Bronchial epithelial cell (primary cell): ENCODE measurements around the gene EFNA2. TPM values are rescaled to one million over a fixed set of nuclear protein-coding genes. Genes with fewer than 3 reads are reported as not detected.

ENCODE experiments used
- DNase-seq: peaks from one replicate; pipeline ENCODE4 v3.0.0-alpha.2; 2010; ENCODE audit warnings: low read depth
- FAIRE-seq: peaks from 2 replicates; lab custom pipeline; 2011; peaks lifted over from hg19 to GRCh38; lab: Jason Lieb, UNC
- H3K27me3 ChIP-seq: 2 replicates; pipeline ENCODE4 v1.5.1; 2011; ENCODE audit warnings: low read length; ENCODE audit not compliant: control insufficient read depth, insufficient read depth
- H3K36me3 ChIP-seq: 2 replicates; pipeline ENCODE4 v1.5.1; 2011; ENCODE audit warnings: low read length; ENCODE audit not compliant: control insufficient read depth, insufficient read depth
- H3K4me3 ChIP-seq: 2 replicates; pipeline ENCODE4 v1.5.1; 2011; ENCODE audit warnings: mild to moderate bottlenecking, low read depth, low read length, control low read depth
- total RNA-seq: library from RNA; depleted of rRNA; stranded (reverse); fragments of >200 nt; gene quantifications from 2 replicates; pipeline ENCODE4 v1.2.1, GENCODE V29; 2014
- TF ChIP-seq, protein P1 (sequence below): IDR thresholded peaks from 2 replicates; pipeline ENCODE4 v1.5.1; 2011; ENCODE audit warnings: mild to moderate bottlenecking, moderate library complexity, low read length, control low read depth, inconsistent platforms; ENCODE audit not compliant: insufficient read depth, severe bottlenecking

EFNA2 gene
- total RNA-seq, 1 donor from 2014 or later, result not detected

DNA sequence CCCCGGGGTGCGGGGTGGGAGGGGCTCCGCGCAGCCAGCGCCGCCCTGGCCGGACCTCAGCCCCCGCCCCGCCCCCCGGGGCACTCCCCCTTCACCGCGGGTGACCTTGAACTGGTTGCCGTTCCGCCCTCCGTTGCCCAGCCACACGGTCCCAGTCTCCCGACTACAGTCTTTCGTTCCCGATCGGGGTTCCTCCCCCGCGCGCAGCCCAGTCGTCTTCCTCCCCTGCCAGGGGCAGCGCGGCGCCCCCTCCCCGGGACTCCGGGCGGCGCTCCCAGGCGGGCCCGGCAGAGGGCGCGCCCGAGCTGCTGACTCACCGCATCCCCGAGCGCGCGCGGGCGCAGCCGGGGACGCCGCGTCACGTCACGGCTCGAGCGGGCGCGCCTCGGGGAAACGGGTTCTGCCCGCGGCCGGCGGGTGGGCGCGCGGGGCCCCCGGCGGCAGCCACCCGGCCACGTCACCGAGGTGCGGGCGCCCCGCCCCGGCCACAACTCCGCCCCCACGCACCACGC lies 36.8 kb upstream of the EFNA2 start:
- peak overlapping the region; percentile 86 for H3K4me3 ChIP-seq
- H3K36me3 ChIP-seq, result peaks cover 21% of the 10 kb centered on the region
- H3K27me3 ChIP-seq, result no peaks in the 10 kb centered on the region
- no peak for DNase-seq
- FAIRE-seq, result no peak
- TF ChIP-seq, protein P1, sequence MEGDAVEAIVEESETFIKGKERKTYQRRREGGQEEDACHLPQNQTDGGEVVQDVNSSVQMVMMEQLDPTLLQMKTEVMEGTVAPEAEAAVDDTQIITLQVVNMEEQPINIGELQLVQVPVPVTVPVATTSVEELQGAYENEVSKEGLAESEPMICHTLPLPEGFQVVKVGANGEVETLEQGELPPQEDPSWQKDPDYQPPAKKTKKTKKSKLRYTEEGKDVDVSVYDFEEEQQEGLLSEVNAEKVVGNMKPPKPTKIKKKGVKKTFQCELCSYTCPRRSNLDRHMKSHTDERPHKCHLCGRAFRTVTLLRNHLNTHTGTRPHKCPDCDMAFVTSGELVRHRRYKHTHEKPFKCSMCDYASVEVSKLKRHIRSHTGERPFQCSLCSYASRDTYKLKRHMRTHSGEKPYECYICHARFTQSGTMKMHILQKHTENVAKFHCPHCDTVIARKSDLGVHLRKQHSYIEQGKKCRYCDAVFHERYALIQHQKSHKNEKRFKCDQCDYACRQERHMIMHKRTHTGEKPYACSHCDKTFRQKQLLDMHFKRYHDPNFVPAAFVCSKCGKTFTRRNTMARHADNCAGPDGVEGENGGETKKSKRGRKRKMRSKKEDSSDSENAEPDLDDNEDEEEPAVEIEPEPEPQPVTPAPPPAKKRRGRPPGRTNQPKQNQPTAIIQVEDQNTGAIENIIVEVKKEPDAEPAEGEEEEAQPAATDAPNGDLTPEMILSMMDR, result peak; percentile 68

DNA sequence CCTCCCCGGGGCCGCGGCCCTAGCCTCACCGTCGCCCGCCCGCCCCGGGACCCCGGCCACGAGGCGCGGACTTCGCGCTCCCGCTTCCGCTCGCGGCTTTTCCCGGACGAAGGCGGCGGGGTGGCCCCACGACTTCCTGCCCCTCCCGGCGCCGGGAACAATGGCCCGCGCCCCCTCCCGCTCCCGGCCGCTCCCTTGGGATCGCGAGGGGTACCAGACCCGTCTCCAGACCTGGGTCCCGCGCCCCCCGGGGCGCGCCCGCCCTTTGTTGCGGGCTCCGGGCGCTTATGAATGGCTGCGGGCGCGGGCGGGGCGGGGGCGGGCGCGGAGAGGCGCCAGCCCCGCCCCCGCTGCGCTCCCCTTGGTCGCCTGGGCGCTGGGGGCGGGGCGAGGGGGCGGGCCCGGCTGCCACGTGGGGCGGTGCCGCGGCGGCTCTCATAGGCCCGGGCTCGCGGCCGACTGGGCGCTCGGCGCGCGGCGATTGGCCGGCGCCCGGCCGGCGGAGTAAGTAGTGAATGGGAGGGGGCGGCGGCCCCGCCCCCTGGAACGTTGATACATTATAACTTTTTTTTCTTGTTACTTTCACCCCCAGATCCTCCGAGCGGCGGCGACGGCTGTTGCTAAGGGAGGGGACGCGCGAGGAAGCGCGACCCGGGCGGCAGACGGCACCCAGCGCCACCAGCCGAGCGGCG lies 36.2 kb upstream of the EFNA2 start:
- FAIRE-seq, result no peak
- H3K4me3 ChIP-seq, result peak overlapping the region; percentile 86
- DNase-seq, result peak; percentile 77
- no peaks in the 10 kb centered on the region for H3K27me3 ChIP-seq
- TF ChIP-seq, protein P1, result no peak
- H3K36me3 ChIP-seq, result peaks cover 24% of the 10 kb centered on the region

DNA sequence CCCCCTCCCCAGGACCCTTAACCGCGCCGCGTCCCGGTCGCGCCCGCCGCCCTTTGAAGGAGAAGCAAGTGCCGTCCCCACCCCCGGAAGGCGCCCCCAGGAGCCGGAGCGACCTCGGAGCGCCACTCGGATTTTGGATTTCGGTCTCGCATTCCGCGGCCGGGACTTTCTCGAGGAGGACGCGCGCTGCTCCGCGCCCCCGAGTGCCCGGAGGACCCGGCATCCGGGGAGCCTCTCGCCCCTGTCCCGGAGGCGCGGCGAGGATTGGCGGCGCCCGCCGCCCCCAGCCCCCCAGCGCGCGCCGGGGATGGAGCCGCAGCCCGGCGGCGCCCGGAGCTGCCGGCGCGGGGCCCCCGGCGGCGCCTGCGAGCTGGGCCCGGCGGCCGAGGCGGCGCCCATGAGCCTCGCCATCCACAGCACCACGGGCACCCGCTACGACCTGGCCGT lies 35.7 kb upstream of the EFNA2 start:
- Histone ChIP-seq H3K27me3 (no peaks in the 10 kb centered on the region), H3K4me3 (peak overlapping the region; percentile 75), H3K36me3 (peaks cover 29% of the 10 kb centered on the region)
- no peak for FAIRE-seq
- DNase-seq, result no peak
- TF ChIP-seq, protein P1, result no peak

DNA sequence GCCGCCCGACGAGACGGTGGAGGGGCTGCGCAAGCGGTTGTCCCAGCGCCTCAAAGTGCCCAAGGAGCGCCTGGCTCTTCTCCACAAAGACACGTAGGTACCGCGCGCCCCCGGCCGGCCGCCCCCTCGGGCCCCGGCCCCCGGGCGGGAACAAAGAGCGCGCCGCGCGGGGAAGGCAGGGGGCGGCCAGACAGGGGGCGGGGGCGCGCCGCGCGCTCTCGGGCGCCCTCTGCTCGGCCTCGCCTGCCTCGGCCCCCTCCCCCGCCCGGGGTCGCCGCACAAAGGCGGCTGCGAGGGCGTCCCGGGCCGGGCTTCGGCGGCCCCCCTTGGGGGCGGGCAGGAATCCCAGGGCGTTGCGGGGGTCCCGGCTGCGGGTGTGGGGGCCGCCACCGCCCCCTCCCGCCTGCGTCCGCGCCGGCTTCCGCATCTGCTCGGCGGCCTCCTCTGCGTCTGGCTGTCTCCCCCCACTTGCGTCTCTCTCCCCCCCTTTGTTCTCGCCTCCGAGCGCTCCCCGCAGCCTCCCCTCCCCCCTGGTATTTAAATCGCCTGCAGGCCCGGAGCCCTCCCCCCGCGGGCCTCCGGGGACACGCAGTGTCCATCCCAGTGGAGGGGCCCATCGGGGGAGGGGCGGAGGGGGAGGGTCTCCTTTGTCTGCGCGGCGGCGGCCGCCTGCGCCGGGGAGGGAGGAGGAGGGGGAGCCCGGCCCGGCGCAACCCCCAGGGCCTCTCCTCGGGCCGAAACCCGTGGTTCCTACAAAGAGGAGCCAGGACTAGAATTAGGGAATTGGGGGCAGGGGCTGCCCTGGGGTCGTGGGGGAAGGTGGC lies 35.0 kb upstream of the EFNA2 start:
- H3K4me3 ChIP-seq, result peak overlapping the region; percentile 75
- TF ChIP-seq, protein P1, result no peak
- peaks cover 36% of the 10 kb centered on the region for H3K36me3 ChIP-seq
- H3K27me3 ChIP-seq, result no peaks in the 10 kb centered on the region
- DNase-seq (no peak), FAIRE-seq (no peak)

DNA sequence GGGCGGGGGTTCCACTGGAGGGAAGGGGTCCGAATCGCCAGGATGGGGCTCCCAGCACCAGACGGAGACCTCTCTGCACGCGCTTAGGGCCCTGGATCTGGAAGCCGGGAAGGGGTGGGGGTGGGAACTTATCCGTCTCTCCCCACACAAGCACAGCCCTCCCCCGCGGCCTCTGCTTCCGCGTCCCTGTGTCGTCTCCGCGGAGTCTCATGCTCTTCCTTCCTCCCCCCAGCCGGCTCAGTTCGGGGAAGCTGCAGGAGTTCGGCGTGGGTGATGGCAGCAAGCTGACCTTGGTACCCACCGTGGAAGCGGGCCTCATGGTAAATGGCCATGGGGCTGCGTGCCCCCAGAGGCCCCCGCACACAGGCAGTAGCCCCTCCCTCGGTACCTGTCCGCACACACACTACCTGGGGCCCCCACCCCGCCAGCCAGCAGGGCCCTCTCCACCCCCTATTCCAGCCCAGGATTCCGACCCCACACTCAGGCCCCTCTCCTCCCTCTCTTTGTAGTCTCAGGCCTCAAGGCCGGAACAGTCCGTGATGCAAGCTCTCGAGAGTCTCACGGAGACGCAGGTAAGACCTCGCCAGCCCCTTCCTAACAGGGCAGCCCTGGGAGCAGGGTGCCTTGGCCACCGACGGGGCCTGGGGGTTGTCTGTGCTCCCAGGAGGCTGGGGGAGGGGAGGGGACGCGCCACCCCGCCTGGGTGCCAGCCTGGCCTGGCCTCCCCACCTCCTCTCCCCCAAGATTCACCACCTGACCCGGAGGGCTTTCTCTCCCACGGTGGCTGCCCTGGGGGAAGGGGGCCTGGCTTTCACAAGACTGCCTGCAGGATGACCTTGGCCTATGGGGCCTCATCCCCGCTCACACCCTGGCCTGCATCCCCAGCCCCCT lies 34.1 kb upstream of the EFNA2 start:
- TF ChIP-seq, protein P1, result no peak
- no peak for FAIRE-seq
- Histone ChIP-seq H3K27me3 (no peaks in the 10 kb centered on the region), H3K36me3 (peaks cover 41% of the 10 kb centered on the region), H3K4me3 (peak overlapping the region; percentile 75)
- peak; percentile 31 for DNase-seq
